Measurements from ENCODE around the gene PPFIA4. TPM values are rescaled to one million over a fixed set of nuclear protein-coding genes. Genes with fewer than 3 reads are reported as not detected.
A peak's percentile ranks its signal among the peaks of the same experiment; 100 is the strongest.
"Not testable (repeated sequence)": the region's sequence is repeated elsewhere in the genome, so short reads cannot be mapped to it uniquely, and the experiment has no call there.

Gene PPFIA4
- total RNA-seq, 1 donor from 2014 or later = 122 TPM

GRCh38 chr1:203017061-203017460 lies 9.2 kb upstream of the PPFIA4 start:
- peak; percentile 82 for DNase-seq (ENCODE audit: low read depth)

- DNase-seq (ENCODE audit: low read depth) = peak; percentile 34
These were observed 8.6 kb upstream of the PPFIA4 start for GRCh38 chr1:203017692-203018091.

GRCh38 chr1:203022855-203023254 lies 3.4 kb upstream of the PPFIA4 start:
- not testable (repeated sequence) for DNase-seq (ENCODE audit: low read depth)

GRCh38 chr1:203025686-203026030 lies 633 bp upstream of the PPFIA4 start:
- DNase-seq (ENCODE audit: low read depth) = no peak

- no peak for DNase-seq (ENCODE audit: low read depth)
These were observed 674 bp downstream of the PPFIA4 start for GRCh38 chr1:203026666-203027663.

- DNase-seq (ENCODE audit: low read depth) = peak; percentile 71
These were observed 1.9 kb downstream of the PPFIA4 start for GRCh38 chr1:203028067-203028783.

GRCh38 chr1:203028784-203029553 lies 2.7 kb downstream of the PPFIA4 start:
- DNase-seq (ENCODE audit: low read depth) = peak; percentile 86

GRCh38 chr1:203031467-203031866 lies 5.2 kb downstream of the PPFIA4 start:
- DNase-seq (ENCODE audit: low read depth) = no peak

GRCh38 chr1:203033287-203033686 lies 7.0 kb downstream of the PPFIA4 start:
- DNase-seq (ENCODE audit: low read depth) = no peak

GRCh38 chr1:203033917-203034316 lies 7.6 kb downstream of the PPFIA4 start:
- DNase-seq (ENCODE audit: low read depth) = no peak

- DNase-seq (ENCODE audit: low read depth) = no peak
These were observed 8.3 kb downstream of the PPFIA4 start for GRCh38 chr1:203034422-203035110.

GRCh38 chr1:203035111-203036000 lies 9.1 kb downstream of the PPFIA4 start:
- DNase-seq (ENCODE audit: low read depth) = peak; percentile 60

GRCh38 chr1:203036135-203036534 lies 9.8 kb downstream of the PPFIA4 start:
- peak; percentile 84 for DNase-seq (ENCODE audit: low read depth)

GRCh38 chr1:203036537-203036936 lies 10.2 kb downstream of the PPFIA4 start:
- peak; percentile 65 for DNase-seq (ENCODE audit: low read depth)

- peak; percentile 59 for DNase-seq (ENCODE audit: low read depth)
These were observed 11.4 kb downstream of the PPFIA4 start for GRCh38 chr1:203037509-203038190.

- DNase-seq (ENCODE audit: low read depth) = peak; percentile 100
These were observed 12.0 kb downstream of the PPFIA4 start for GRCh38 chr1:203038217-203038741.

GRCh38 chr1:203038891-203039608 lies 12.8 kb downstream of the PPFIA4 start:
- DNase-seq (ENCODE audit: low read depth) = peak; percentile 87

Data from myocyte (in vitro differentiated cells).